RWPE2 (cell line): ENCODE data around the gene ENO3.

Source experiments
- ATAC-seq: fragments of 200-7000 bp; cut with Tn5 transposase; 3 replicates; pipeline ENCODE4 v1.9.1; 2021; ENCODE audit warnings: low read depth
- DNase-seq: peaks from one replicate; pipeline ENCODE4 v3.0.0-alpha.2; 2020; ENCODE audit warnings: low spot score
- H3K27ac ChIP-seq: fragments of 450-650 bp; 2 replicates; pipeline ENCODE4 v1.5.1; 2017; ENCODE audit warnings: mild to moderate bottlenecking; ENCODE audit not compliant: poor library complexity, severe bottlenecking
- H3K27me3 ChIP-seq: fragments of 250-450 bp; sonication (Bioruptor Pico); 2 replicates; pipeline ENCODE4 v1.5.1; 2021; ENCODE audit warnings: mild to moderate bottlenecking, moderate library complexity; ENCODE audit not compliant: insufficient read depth, poor library complexity, severe bottlenecking
- H3K36me3 ChIP-seq: fragments of 250-450 bp; sonication (Bioruptor Pico); 2 replicates; pipeline ENCODE4 v1.5.1; 2020; ENCODE audit warnings: low read depth, mild to moderate bottlenecking, moderate library complexity
- H3K4me1 ChIP-seq: fragments of 250-450 bp; sonication (Bioruptor Pico); 2 replicates; pipeline ENCODE4 v1.5.1; 2021; ENCODE audit warnings: mild to moderate bottlenecking, moderate library complexity; ENCODE audit not compliant: insufficient read depth, poor library complexity, severe bottlenecking
- H3K4me3 ChIP-seq: fragments of 250-450 bp; sonication (Bioruptor Pico); 2 replicates; pipeline ENCODE4 v1.5.1; 2021; ENCODE audit warnings: mild to moderate bottlenecking, moderate library complexity; ENCODE audit not compliant: severe bottlenecking
- H3K9me3 ChIP-seq: fragments of 250-450 bp; sonication (Bioruptor Pico); 2 replicates; pipeline ENCODE4 v1.5.1; 2021; ENCODE audit warnings: mild to moderate bottlenecking, moderate library complexity; ENCODE audit not compliant: severe bottlenecking
- CTCF ChIP-seq: fragments of 450-650 bp; IDR thresholded peaks from one replicate; pipeline ENCODE4 v1.5.1; 2017; ENCODE audit warnings: mild to moderate bottlenecking, moderate library complexity; ENCODE audit not compliant: poor library complexity, severe bottlenecking

ENO3 gene

GRCh38 chr17:4960279-4960922 lies 9.5 kb downstream of the ENO3 start:
- ATAC-seq (no peak), DNase-seq (no peak)
- peaks cover 16% of the 10 kb centered on the region for H3K36me3 ChIP-seq
- H3K4me1 ChIP-seq = no peaks in the 10 kb centered on the region
- H3K9me3 ChIP-seq = no peaks in the 10 kb centered on the region
- no peak for TF ChIP-seq CTCF
- no peak overlapping the region for H3K27ac ChIP-seq
- no peaks in the 10 kb centered on the region for H3K27me3 ChIP-seq
- no peak overlapping the region for H3K4me3 ChIP-seq

- H3K36me3 ChIP-seq = peaks cover 26% of the 10 kb centered on the region
- H3K4me3 ChIP-seq = no peak overlapping the region
- peak overlapping the region; percentile 90 for H3K27ac ChIP-seq
- peaks cover 12% of the 10 kb centered on the region for H3K4me1 ChIP-seq
- no peaks in the 10 kb centered on the region for H3K27me3 ChIP-seq
- TF ChIP-seq CTCF = no peak
- H3K9me3 ChIP-seq = no peaks in the 10 kb centered on the region
- DNase-seq = no peak
- ATAC-seq = no peak
Observed at GRCh38 chr17:4965311-4965986, 14.5 kb downstream of the ENO3 start.

- Histone ChIP-seq H3K36me3 (peaks cover 20% of the 10 kb centered on the region), H3K27ac (peak overlapping the region; percentile 90), H3K4me3 (peak overlapping the region; percentile 59), H3K9me3 (no peaks in the 10 kb centered on the region), H3K4me1 (peaks cover 12% of the 10 kb centered on the region), H3K27me3 (no peaks in the 10 kb centered on the region)
- DNase-seq = peak; percentile 99
- ATAC-seq = peak; percentile 89
- TF ChIP-seq CTCF = no peak
Observed at GRCh38 chr17:4966844-4967538, 16.1 kb downstream of the ENO3 start.

- ATAC-seq = peak; percentile 52
- Histone ChIP-seq H3K4me3 (peak within 1 kb of the TSS; percentile 59), H3K4me1 (peaks cover 12% of the 10 kb centered on the region), H3K36me3 (peaks cover 20% of the 10 kb centered on the region), H3K27ac (peak within 1 kb of the TSS; percentile 90), H3K9me3 (no peaks in the 10 kb centered on the region), H3K27me3 (no peaks in the 10 kb centered on the region)
- peak; percentile 90 for DNase-seq
- no peak for TF ChIP-seq CTCF
Observed at GRCh38 chr17:4967539-4968485, 16.9 kb downstream of the ENO3 start, which contains the start of gene SPAG7. TSS of gene SPAG7 (minus strand) at chr17:4967817. CDS start at chr17:4967804, 13 bp downstream.
